22Rv1 (cell line): ENCODE results near the gene LCLAT1.

Experiments used
- H3K27ac ChIP-seq: fragments of 450-650 bp; 2 replicates; pipeline ENCODE4 v1.5.1; 2017
- CTCF ChIP-seq: fragments of 450-650 bp; IDR thresholded peaks from 2 replicates; pipeline ENCODE4 v1.5.1; 2017; ENCODE audit warnings: mild to moderate bottlenecking
- ZFX ChIP-seq: fragments of 450-650 bp; IDR thresholded peaks from 2 replicates; pipeline ENCODE4 v1.6.1; 2017; ENCODE audit warnings: antibody characterized with exemption, borderline replicate concordance

LCLAT1 gene

GRCh38 chr2:30549096-30549495, 102.0 kb downstream of the LCLAT1 start:
- TF ChIP-seq CTCF (no peak), ZFX (no peak)
- H3K27ac ChIP-seq: no peak overlapping the region

- H3K27ac ChIP-seq: no peak overlapping the region
- TF ChIP-seq ZFX (no peak), CTCF (no peak)
Observed at GRCh38 chr2:30559544-30560275, 112.7 kb downstream of the LCLAT1 start.

- no peak overlapping the region for H3K27ac ChIP-seq
- TF ChIP-seq ZFX (no peak), CTCF (no peak)
Observed at GRCh38 chr2:30561349-30561748, 114.3 kb downstream of the LCLAT1 start.

- no peak for TF ChIP-seq CTCF
- TF ChIP-seq ZFX: no peak
- no peak overlapping the region for H3K27ac ChIP-seq
Observed at GRCh38 chr2:30565851-30566358, 118.9 kb downstream of the LCLAT1 start.

- no peak overlapping the region for H3K27ac ChIP-seq
- TF ChIP-seq CTCF: no peak
- no peak for TF ChIP-seq ZFX
Observed at GRCh38 chr2:30566631-30567030, 119.6 kb downstream of the LCLAT1 start.

DNA sequence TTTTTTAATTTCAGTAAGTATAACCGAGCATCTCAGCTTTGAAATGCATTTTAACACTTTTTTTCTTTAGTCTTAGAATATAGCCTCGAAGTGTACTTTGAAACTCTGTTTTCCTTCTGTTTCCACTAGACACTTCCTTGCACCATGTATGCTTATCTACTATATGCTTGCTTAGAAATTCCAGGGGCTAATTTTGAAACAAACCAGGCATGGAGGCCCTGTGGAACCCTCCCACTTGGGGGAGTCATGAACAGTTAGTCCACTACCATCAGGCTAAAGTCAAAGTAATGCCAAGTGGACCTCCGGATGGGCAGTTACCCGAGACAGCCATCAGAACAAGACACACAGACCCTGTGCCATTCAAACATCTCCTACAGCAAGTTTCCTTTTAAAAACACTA, 120.3 kb downstream of the LCLAT1 start:
- TF ChIP-seq ZFX: no peak
- TF ChIP-seq CTCF: no peak
- H3K27ac ChIP-seq: no peak overlapping the region

DNA sequence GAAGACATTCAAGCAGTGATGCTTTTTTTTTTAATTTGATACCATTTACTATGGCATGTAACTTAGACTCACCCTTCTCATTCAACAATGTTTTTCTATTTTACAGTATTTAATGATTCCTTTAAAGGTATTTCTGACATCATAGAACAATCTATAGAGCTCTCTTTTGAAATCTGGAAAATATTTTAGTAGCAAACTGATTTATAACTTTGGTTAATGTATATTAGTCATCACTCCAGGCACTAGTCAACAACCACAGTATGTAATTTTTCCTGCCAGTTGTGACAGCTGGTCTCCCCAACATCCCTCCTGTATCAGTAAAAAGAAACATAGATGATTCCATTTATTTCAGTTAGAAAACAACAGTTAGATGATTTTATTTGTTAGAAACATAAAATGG, 122.9 kb downstream of the LCLAT1 start:
- H3K27ac ChIP-seq: no peak overlapping the region
- TF ChIP-seq ZFX (no peak), CTCF (no peak)
